Measurements from ENCODE around the gene EID1. TPM values are rescaled to one million over a fixed set of nuclear protein-coding genes. Genes with fewer than 3 reads are reported as not detected.

EID1 gene
- polyA plus RNA-seq, 1 of the 3 experiments (the other 2 are of a cell fraction) = 228 TPM

DNA sequence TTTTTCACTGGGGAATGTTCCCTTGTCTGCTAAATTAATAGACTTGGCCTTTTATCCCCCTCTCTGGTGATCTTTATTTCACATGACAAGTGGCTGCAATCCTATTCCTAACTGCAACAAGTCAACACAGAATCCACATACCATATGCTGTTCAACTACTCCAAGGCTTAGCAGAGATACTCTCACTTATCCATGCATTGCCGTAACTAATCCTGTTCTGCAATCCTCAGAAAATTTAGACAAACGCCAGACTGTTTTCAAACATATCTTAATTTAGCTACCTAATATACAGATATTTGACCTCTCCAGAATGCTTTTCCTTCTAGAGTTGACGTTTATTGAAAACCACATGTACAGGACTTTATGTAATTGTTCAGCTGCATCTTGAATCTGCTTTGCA lies 37.9 kb downstream of the EID1 start:
- 78% methylated on average over 3 of the region's 3 CpGs for WGBS (ENCODE audit: low lambda C conversion rate)
- no peak for DNase-seq
- Histone ChIP-seq H4K20me1 (ENCODE audit: insufficient read depth) (no peaks in the 10 kb centered on the region), H3K27ac (ENCODE audit: low read depth in 2 of 2, low read length in 1 of 2) (no peak overlapping the region), H3K4me3 (ENCODE audit: low read depth in 2 of 2, low read length in 1 of 2) (no peak overlapping the region), H3F3A (replicated peaks; ENCODE audit: insufficient read depth) (no peaks in the 10 kb centered on the region), H3K4me2 (no peak overlapping the region), H3K9me3 (no peaks in the 10 kb centered on the region), H3K4me1 (ENCODE audit: control insufficient read depth in 1 of 2, insufficient read depth in 2 of 2, low read depth in 1 of 2, low read length in 1 of 2) (no peaks in the 10 kb centered on the region), H2AFZ (ENCODE audit: low read depth) (no peak overlapping the region), H3K36me3 (replicated peaks in 1 of 2; ENCODE audit: control insufficient read depth in 1 of 2, insufficient read depth in 2 of 2, low read length in 1 of 2) (no peaks in the 10 kb centered on the region), H3K79me2 (ENCODE audit: insufficient read depth) (no peaks in the 10 kb centered on the region; the same call in 1 of the 2 replicates), H3K9me2 (no peaks in the 10 kb centered on the region), H3K27me3 (ENCODE audit: insufficient read depth) (no peaks in the 10 kb centered on the region), H3K9ac (no peak overlapping the region)
- ChIA-PET CTCF (interaction anchor here (0.9 to 1.5 kb wide), 2 partner anchors 10 to 13 kb away, joined by 3 to 4 read pairs; no protein-coding TSS in a partner anchor), POLR2A (no interaction called here)
- no peak for TF ChIP-seq RCOR1 (IDR thresholded peaks at IDR 0.05; ENCODE audit: low read length)
- no peak for TF ChIP-seq TCF12 (IDR thresholded peaks at IDR 0.05)
- no peak for TF ChIP-seq SIN3A (IDR thresholded peaks at IDR 0.05; ENCODE audit: borderline replicate concordance, low read depth, low read length)
- no peak for TF ChIP-seq FOSL2 (IDR thresholded peaks at IDR 0.05; ENCODE audit: borderline replicate concordance, low read depth)
- no peak for TF ChIP-seq JUND (IDR thresholded peaks at IDR 0.05)
- TF ChIP-seq IRF3 (IDR thresholded peaks at IDR 0.05; ENCODE audit: low read depth, low read length) = no peak
- no peak for TF ChIP-seq RAD21 (IDR thresholded peaks at IDR 0.05; ENCODE audit: low read length)
- TF ChIP-seq, protein P1, sequence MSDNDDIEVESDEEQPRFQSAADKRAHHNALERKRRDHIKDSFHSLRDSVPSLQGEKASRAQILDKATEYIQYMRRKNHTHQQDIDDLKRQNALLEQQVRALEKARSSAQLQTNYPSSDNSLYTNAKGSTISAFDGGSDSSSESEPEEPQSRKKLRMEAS (IDR thresholded peaks at IDR 0.05; ENCODE audit: low read depth) = no peak
- no peak for TF ChIP-seq SMC3 (IDR thresholded peaks at IDR 0.05; ENCODE audit: low read depth, low read length)
- TF ChIP-seq MEF2A (IDR thresholded peaks at IDR 0.05; ENCODE audit: borderline replicate concordance, low read depth) = no peak
- TF ChIP-seq NFIC (IDR thresholded peaks at IDR 0.05; ENCODE audit: borderline replicate concordance) = no peak
- TF ChIP-seq TEAD4 (IDR thresholded peaks at IDR 0.05; ENCODE audit: borderline replicate concordance, insufficient read depth) = no peak

GRCh38 chr15:48916721-48917120 lies 38.8 kb downstream of the EID1 start:
- Histone ChIP-seq H3K9ac (no peak overlapping the region), H3K27me3 (ENCODE audit: insufficient read depth) (no peaks in the 10 kb centered on the region), H3K79me2 (ENCODE audit: insufficient read depth) (no peaks in the 10 kb centered on the region; the same call in 1 of the 2 replicates), H3K4me1 (ENCODE audit: control insufficient read depth in 1 of 2, insufficient read depth in 2 of 2, low read depth in 1 of 2, low read length in 1 of 2) (no peaks in the 10 kb centered on the region), H2AFZ (ENCODE audit: low read depth) (no peak overlapping the region), H3K36me3 (replicated peaks in 1 of 2; ENCODE audit: control insufficient read depth in 1 of 2, insufficient read depth in 2 of 2, low read length in 1 of 2) (no peaks in the 10 kb centered on the region), H3K4me3 (ENCODE audit: low read depth in 2 of 2, low read length in 1 of 2) (no peak overlapping the region), H3K9me2 (no peaks in the 10 kb centered on the region), H4K20me1 (ENCODE audit: insufficient read depth) (no peaks in the 10 kb centered on the region), H3K27ac (ENCODE audit: low read depth in 2 of 2, low read length in 1 of 2) (no peak overlapping the region), H3K9me3 (no peaks in the 10 kb centered on the region), H3F3A (replicated peaks; ENCODE audit: insufficient read depth) (no peaks in the 10 kb centered on the region), H3K4me2 (no peak overlapping the region)
- WGBS (ENCODE audit: low lambda C conversion rate) = 65% methylated on average over 3 of the region's 3 CpGs
- POLR2A ChIA-PET = interaction anchor here (0.7 kb wide), 1 partner anchor 11 kb away, joined by 3 read pairs; no protein-coding TSS in a partner anchor
- no peak for DNase-seq
- TF ChIP-seq, protein P2, sequence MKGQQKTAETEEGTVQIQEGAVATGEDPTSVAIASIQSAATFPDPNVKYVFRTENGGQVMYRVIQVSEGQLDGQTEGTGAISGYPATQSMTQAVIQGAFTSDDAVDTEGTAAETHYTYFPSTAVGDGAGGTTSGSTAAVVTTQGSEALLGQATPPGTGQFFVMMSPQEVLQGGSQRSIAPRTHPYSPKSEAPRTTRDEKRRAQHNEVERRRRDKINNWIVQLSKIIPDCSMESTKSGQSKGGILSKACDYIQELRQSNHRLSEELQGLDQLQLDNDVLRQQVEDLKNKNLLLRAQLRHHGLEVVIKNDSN (IDR thresholded peaks at IDR 0.05; ENCODE audit: borderline replicate concordance, low read depth) = no peak
- TF ChIP-seq SMC3 (IDR thresholded peaks at IDR 0.05; ENCODE audit: low read depth, low read length) (no peak), IRF3 (IDR thresholded peaks at IDR 0.05; ENCODE audit: low read depth, low read length) (no peak)
- CTCF ChIA-PET = interaction anchor here (1.5 kb wide), 1 partner anchor 14 kb away, joined by 4 read pairs; no protein-coding TSS in a partner anchor
